ENCODE data around the gene FLNC. TPM values are rescaled to one million over a fixed set of nuclear protein-coding genes. Genes with fewer than 3 reads are reported as not detected.
A peak's percentile ranks its signal among the peaks of the same experiment; 100 is the strongest.

The FLNC gene
- total and polyA plus RNA-seq, 5 donors = 216 to 358 (median 279) TPM

DNA sequence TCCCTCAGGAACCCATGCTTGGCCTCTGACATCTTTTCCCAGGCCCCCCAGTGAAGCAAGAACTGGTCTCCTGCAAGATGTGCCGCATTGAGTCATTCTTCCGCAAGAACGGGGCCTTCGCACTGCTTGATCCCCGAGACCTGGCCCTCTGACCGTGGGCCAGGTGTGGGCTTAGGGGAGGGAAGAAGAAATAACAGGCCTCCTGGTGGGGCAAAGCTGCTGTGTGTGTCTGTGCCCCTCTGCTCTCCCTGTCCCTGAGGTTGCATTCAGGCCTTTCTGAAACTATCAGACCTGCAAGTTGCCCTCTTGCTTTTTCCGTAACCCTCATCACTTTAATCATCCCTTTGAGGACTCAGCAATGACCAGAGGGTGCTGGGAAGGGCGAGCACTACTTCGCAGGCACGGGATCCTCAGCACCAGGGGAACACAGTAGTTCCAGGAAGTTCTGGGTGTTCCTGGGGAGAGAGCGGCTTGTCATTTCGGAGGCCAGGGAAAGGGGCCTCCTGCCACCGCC lies 38.5 kb downstream of the FLNC start:
- Histone ChIP-seq H3K4me3 (ENCODE audit: low read length) (peak overlapping the region; percentile 48), H3K27me3 (ENCODE audit: control insufficient read depth, insufficient read depth) (no peaks in the 10 kb centered on the region), H3K4me1 (ENCODE audit: control insufficient read depth, insufficient read depth, low read length) (no peaks in the 10 kb centered on the region), H3K27ac (ENCODE audit: low read length) (no peak overlapping the region), H3K9me3 (ENCODE audit: control insufficient read depth, low read length) (no peaks in the 10 kb centered on the region)
- 51% methylated on average over 13 of the region's 13 CpGs for WGBS
- intact Hi-C loops (cut with DNase I) = no loop called here
- ATAC-seq = peak in 1 of 2 donors; percentile 6
- no peak for DNase-seq

DNA sequence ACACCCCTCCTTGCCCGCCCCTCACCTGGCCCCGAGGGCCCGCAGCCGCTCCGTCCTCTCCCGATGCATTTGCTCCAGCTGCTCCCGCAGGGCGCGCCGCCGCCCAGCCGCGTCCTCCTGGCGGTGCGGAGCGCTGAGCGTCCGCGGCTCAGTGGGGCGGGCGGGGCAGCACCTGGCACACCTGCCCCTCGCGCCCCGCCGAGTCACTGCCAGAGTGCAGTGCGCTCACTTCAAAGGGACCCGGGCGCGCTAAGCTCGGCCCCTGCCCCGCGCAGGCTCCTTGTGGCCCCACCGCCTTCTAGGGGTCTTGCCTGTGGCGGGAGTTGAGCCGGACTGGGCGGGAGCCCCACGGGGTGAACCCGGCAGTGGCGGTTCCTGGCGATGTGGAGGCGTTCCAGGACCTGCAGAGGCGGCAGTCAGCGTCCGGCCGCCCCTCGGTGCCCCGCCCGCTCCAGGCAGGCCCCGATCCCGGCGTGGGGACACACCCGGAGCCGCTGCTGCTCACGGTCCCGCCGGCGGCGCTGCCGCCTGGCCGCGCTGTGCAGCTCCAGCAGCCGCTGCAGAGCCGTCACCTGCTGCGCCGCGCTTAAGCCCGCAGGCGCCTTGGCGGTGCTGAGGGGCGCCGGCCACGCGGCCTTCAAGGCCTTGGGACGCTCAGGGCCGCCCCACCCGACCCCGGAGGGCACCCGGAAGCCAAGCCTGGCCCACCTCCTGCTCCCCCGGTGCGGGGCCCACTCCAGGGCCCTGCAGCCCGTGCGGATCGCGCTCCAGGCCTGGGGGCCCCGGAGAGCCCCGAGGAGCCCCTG lies 39.1 kb downstream of the FLNC start:
- ATAC-seq = peak; percentile 80 to 84
- peak; percentile 60 to 84 (median 82) for DNase-seq
- H3K27ac ChIP-seq (ENCODE audit: low read length) = no peak overlapping the region
- no peaks in the 10 kb centered on the region for H3K27me3 ChIP-seq (ENCODE audit: control insufficient read depth, insufficient read depth)
- no peaks in the 10 kb centered on the region for H3K4me1 ChIP-seq (ENCODE audit: control insufficient read depth, insufficient read depth, low read length)
- no peaks in the 10 kb centered on the region for H3K9me3 ChIP-seq (ENCODE audit: control insufficient read depth, low read length)
- WGBS = 1% methylated on average over 86 of the region's 86 CpGs
- intact Hi-C loops (cut with DNase I) = no loop called here
- H3K4me3 ChIP-seq (ENCODE audit: low read length) = peak overlapping the region; percentile 48

DNA sequence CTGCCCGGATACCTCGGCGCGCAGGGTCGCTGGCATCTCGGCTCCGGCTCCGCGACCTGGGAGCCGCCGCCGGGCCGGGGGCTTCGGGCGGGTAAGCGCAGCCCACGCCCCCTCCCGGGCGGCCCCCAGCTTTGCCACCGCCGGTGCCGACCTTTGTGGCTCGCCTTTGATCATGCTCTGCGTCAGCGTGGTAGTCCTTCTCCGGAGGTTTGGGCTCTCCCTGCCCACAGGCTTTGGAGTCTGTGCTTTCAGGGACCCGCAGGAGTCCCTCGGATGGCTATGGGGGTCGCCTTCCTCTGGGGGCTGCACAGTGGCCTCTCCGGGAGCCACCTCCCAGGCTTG lies 39.7 kb downstream of the FLNC start:
- 10% methylated on average over 30 of the region's 30 CpGs for WGBS
- DNase-seq (no peak), ATAC-seq (peak in 1 of 2 donors; percentile 3)
- Histone ChIP-seq H3K4me3 (ENCODE audit: low read length) (peak overlapping the region; percentile 48), H3K27me3 (ENCODE audit: control insufficient read depth, insufficient read depth) (no peaks in the 10 kb centered on the region), H3K27ac (ENCODE audit: low read length) (no peak overlapping the region), H3K9me3 (ENCODE audit: control insufficient read depth, low read length) (no peaks in the 10 kb centered on the region), H3K4me1 (ENCODE audit: control insufficient read depth, insufficient read depth, low read length) (no peaks in the 10 kb centered on the region)
- intact Hi-C loops (cut with DNase I) = no loop called here

DNA sequence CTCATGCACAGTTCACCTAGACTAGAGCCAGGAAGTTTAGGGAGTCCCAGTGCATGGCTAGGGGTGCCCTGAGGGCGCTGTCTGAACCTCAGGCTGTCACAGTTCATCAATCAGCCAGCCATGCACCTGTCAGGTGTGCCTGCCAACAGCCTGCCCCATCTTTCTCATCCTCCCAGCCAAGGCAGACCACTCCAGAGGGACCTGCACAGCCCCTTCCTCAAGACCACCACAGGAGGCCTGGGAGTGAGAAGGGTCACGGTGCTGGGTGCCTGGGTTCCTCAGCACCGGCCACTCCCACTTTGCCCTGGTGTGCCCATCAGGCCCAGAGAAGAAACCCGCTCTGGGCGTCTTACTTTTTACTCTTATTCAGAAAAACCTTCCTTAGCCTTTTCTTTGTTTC lies 40.8 kb downstream of the FLNC start:
- no peaks in the 10 kb centered on the region for H3K9me3 ChIP-seq (ENCODE audit: control insufficient read depth, low read length)
- 95% methylated on average over 5 of the region's 5 CpGs for WGBS
- intact Hi-C loops (cut with DNase I) = no loop called here
- H3K4me3 ChIP-seq (ENCODE audit: low read length) = no peak overlapping the region
- H3K27ac ChIP-seq (ENCODE audit: low read length) = no peak overlapping the region
- peak in 1 of 3 donors; percentile 20 for DNase-seq
- ATAC-seq = no peak
- no peaks in the 10 kb centered on the region for H3K27me3 ChIP-seq (ENCODE audit: control insufficient read depth, insufficient read depth)
- H3K4me1 ChIP-seq (ENCODE audit: control insufficient read depth, insufficient read depth, low read length) = no peaks in the 10 kb centered on the region

DNA sequence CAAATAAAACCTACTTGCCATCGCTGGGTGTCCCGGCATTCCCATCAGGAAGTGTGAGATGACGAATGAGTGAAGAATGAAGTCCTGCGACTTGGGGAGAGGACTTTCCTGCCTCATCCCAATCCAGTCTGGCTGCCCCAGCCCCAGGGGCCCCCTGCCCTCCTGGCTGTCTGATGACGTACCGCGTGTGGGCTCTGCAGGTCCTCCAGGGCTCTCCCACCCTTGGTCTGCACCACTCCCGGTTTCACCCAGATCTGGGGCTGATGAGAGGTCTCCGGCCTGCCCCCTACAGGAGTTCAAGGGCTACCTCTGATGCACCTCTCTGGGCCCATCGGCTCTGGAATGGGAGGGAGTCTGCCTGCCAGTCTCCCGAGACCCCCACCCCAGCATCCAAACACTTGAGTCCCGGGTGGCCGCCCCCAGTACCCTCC lies 42.2 kb downstream of the FLNC start:
- ATAC-seq (no peak), DNase-seq (peak in 1 of 3 donors; percentile 40)
- H3K27me3 ChIP-seq (ENCODE audit: control insufficient read depth, insufficient read depth) = no peaks in the 10 kb centered on the region
- intact Hi-C loops (cut with DNase I) = no loop called here
- no peaks in the 10 kb centered on the region for H3K4me1 ChIP-seq (ENCODE audit: control insufficient read depth, insufficient read depth, low read length)
- H3K27ac ChIP-seq (ENCODE audit: low read length) = no peak overlapping the region
- no peak overlapping the region for H3K4me3 ChIP-seq (ENCODE audit: low read length)
- WGBS = 64% methylated on average over 13 of the region's 13 CpGs
- H3K9me3 ChIP-seq (ENCODE audit: control insufficient read depth, low read length) = no peaks in the 10 kb centered on the region

DNA sequence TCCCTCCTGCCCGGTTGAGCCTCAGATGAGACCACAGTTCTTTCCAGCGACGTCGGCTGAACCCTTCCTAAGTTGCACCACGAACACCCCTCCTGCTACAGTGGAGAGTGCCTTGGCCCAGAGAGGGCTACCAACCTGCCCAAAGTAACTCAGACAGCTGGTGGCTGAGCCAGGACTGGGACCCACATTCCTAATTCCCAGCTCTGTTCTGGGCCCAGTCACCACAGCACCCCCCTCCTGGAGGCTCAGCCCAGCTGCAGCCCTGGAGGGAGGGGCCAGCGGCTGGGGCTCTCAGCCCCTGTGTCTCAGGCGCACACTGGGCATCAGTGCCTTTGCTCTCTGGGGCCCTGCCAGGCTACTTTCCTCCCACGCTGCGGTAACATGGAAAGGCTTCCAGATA lies 43.0 kb downstream of the FLNC start:
- no peak overlapping the region for H3K4me3 ChIP-seq (ENCODE audit: low read length)
- no peak overlapping the region for H3K27ac ChIP-seq (ENCODE audit: low read length)
- no peaks in the 10 kb centered on the region for H3K4me1 ChIP-seq (ENCODE audit: control insufficient read depth, insufficient read depth, low read length)
- no peak for ATAC-seq
- intact Hi-C loops (cut with DNase I) = no loop called here
- H3K9me3 ChIP-seq (ENCODE audit: control insufficient read depth, low read length) = no peaks in the 10 kb centered on the region
- DNase-seq = peak; percentile 3 to 41 (median 34)
- 82% methylated on average over 9 of the region's 9 CpGs for WGBS
- no peaks in the 10 kb centered on the region for H3K27me3 ChIP-seq (ENCODE audit: control insufficient read depth, insufficient read depth)

DNA sequence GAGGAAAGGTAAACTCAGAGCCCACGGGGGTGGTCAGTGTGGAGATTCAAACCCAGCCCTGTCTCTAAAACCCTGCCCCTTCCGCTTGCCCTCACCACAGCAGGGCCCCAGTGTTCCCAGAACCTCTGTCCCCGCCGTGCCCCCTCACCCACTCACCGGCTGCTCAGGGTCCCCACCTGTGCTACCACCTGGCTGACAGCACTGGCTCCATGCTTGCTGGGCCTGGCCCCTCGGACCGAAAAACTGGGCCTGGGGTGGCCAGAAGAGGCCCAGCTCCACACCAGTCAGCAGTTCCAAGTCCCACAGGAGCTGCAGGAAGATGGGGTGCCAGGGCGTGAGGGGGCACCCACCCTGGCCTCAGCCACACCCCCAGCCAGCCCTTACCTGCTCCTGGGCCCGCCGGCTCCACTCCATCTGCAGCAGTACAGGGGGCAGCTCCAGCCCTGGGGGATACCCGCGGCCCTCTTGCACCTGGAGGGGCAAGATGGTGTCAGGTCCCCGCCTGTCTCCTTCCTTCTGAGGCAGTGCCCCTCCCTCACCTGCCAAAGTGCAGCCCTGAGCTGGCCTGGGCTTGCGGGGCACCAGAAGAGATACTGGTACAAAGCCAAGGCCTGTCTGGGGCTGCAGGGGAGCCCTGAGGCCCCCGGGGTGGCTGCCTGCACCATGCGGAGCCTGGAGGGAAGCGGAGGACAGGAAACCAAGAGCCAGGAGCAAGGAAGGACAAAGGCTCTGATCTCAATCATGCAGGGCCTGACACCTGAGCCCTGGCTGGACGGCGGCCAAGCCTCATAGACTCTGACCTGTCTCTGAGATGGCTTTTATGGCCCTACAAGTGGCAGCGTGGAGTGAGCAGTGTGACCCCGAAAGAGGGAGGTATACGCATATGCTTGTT lies 44.2 kb downstream of the FLNC start:
- no peaks in the 10 kb centered on the region for H3K27me3 ChIP-seq (ENCODE audit: control insufficient read depth, insufficient read depth)
- H3K4me1 ChIP-seq (ENCODE audit: control insufficient read depth, insufficient read depth, low read length) = no peaks in the 10 kb centered on the region
- WGBS = 80% methylated on average over 22 of the region's 22 CpGs
- DNase-seq (peak; percentile 4 to 60 (median 44)), ATAC-seq (no peak)
- H3K9me3 ChIP-seq (ENCODE audit: control insufficient read depth, low read length) = no peaks in the 10 kb centered on the region
- H3K4me3 ChIP-seq (ENCODE audit: low read length) = no peak overlapping the region
- intact Hi-C loops (cut with DNase I) = no loop called here
- H3K27ac ChIP-seq (ENCODE audit: low read length) = no peak overlapping the region

DNA sequence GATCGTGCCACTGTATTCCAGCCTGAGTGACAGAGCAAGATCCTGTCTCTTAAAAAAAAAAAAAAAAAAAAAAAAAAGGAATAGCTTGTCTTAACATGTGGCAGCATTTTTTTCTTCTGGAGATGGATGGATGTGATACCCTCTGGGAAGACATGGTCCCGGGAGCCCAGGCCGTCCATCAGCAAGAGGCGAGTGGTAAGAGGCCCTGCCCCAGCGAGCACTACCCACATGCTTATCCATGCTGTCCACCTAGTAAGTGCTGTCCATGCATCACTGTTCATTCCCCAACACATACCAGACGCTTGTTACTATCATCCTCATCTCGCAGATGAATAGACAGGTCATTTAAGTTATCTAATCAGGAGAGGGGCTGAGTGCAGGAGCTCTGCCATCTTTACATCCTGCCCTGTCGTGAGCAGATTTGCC lies 45.3 kb downstream of the FLNC start:
- no peaks in the 10 kb centered on the region for H3K4me1 ChIP-seq (ENCODE audit: control insufficient read depth, insufficient read depth, low read length)
- intact Hi-C loops (cut with DNase I) = no loop called here
- H3K27ac ChIP-seq (ENCODE audit: low read length) = no peak overlapping the region
- WGBS = 53% methylated on average over 8 of the region's 8 CpGs
- H3K9me3 ChIP-seq (ENCODE audit: control insufficient read depth, low read length) = no peaks in the 10 kb centered on the region
- H3K4me3 ChIP-seq (ENCODE audit: low read length) = no peak overlapping the region
- DNase-seq (peak in 2 of 3 donors; percentile 2 to 25), ATAC-seq (no peak)
- no peaks in the 10 kb centered on the region for H3K27me3 ChIP-seq (ENCODE audit: control insufficient read depth, insufficient read depth)

DNA sequence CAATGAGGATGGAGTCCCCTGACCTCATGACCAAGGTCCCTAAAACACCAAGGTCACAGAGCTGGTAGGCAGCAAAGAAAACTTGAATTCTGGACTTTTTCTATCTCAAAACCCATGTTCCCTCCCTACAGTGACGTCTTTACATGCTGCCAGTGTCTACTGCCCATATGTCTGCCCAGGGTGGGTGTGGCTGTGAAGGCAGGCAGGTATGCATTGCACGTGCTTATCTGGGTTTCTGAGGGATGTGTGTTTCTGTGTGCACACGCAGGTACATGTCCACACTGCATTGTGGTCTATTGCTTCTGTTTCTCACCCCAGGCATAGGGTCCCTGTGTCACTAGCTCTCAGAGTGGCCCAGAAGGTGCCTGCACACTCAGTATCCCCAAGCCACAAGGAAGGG lies 45.9 kb downstream of the FLNC start:
- intact Hi-C loops (cut with DNase I) = no loop called here
- DNase-seq (peak in 2 of 3 donors; percentile 1 to 15), ATAC-seq (no peak)
- Histone ChIP-seq H3K27me3 (ENCODE audit: control insufficient read depth, insufficient read depth) (no peaks in the 10 kb centered on the region), H3K9me3 (ENCODE audit: control insufficient read depth, low read length) (no peaks in the 10 kb centered on the region), H3K4me1 (ENCODE audit: control insufficient read depth, insufficient read depth, low read length) (no peaks in the 10 kb centered on the region), H3K27ac (ENCODE audit: low read length) (no peak overlapping the region), H3K4me3 (ENCODE audit: low read length) (no peak overlapping the region)
- WGBS = 68% methylated on average over 3 of the region's 3 CpGs

DNA sequence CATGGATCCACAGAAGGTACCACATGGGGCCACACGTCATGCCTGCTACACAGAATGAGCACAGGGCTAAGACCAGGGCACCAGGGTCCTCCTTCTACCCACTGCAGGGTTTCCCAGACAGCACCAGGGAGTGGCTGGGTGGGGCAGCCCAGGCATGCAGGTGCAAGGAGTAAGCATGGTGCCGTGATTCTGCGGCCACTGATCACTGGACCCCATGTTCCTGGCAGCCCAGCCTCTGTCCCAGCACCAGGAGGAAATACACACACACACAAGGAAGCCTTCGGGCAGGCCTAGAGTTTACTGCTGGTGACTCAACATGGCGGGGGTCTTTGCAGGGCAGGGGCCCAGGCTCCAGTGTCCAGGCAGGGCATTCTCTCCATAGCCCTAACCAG lies 46.4 kb downstream of the FLNC start:
- 92% methylated on average over 5 of the region's 5 CpGs for WGBS
- Histone ChIP-seq H3K4me3 (ENCODE audit: low read length) (no peak overlapping the region), H3K27me3 (ENCODE audit: control insufficient read depth, insufficient read depth) (no peaks in the 10 kb centered on the region), H3K27ac (ENCODE audit: low read length) (no peak overlapping the region), H3K4me1 (ENCODE audit: control insufficient read depth, insufficient read depth, low read length) (no peaks in the 10 kb centered on the region), H3K9me3 (ENCODE audit: control insufficient read depth, low read length) (no peaks in the 10 kb centered on the region)
- DNase-seq (peak in 2 of 3 donors; percentile 2 to 21), ATAC-seq (no peak)
- intact Hi-C loops (cut with DNase I) = no loop called here

Data from right cardiac atrium (tissue), 5 donors.